H7 (cell line): ENCODE data around the gene PCSK4. TPM values are rescaled to one million over a fixed set of nuclear protein-coding genes. Genes with fewer than 3 reads are reported as not detected.

Experiments
- DNase-seq: peaks from one replicate; pipeline ENCODE4 v3.0.0; 2012
- H3K27me3 ChIP-seq: 2 replicates; pipeline ENCODE4 v1.6.0; 2011; ENCODE audit warnings: mild to moderate bottlenecking, low read length; ENCODE audit not compliant: control insufficient read depth, insufficient read depth
- H3K36me3 ChIP-seq: replicated peaks from 2 replicates; pipeline ENCODE4 v1.5.1; 2011; ENCODE audit warnings: low read length; ENCODE audit not compliant: control insufficient read depth, insufficient read depth
- H3K4me3 ChIP-seq: 2 replicates; pipeline ENCODE4 v1.5.1; 2011; ENCODE audit warnings: low read depth, mild to moderate bottlenecking, control low read depth, low read length, moderate library complexity; ENCODE audit not compliant: insufficient read depth
- total RNA-seq: library from RNA; depleted of rRNA; stranded (reverse); fragments of >200 nt; shearing (Covaris generic); gene quantifications from 2 replicates; pipeline ENCODE4 v1.2.3, GENCODE V29; 2014

The PCSK4 gene
- total RNA-seq, 1 experiment from 2014 or later, result 5.5 TPM

GRCh38 chr19:1455336-1456120 is 34.6 kb downstream of the PCSK4 start:
- Histone ChIP-seq H3K4me3 (peak overlapping the region; percentile 31), H3K27me3 (peaks cover 57% of the 10 kb centered on the region), H3K36me3 (no peaks in the 10 kb centered on the region)
- DNase-seq, result peak; percentile 99

DNA sequence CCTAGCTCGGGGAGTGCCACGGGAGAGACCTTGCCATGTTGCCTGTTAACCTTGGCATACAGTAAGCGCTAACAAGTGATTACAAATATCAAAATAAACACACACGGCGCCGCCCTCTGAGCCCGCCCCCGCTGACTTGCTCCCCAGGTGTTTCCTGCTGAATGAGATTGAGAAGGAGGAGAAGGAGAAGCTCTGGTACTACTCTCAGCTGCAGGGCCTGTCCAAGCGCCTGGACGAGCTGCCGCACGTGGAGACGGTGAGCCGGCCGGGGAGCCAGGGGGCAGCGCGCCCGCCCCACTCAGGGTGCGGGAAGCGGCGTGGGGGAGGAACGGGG is 35.2 kb downstream of the PCSK4 start:
- H3K36me3 ChIP-seq, result no peaks in the 10 kb centered on the region
- H3K27me3 ChIP-seq, result peaks cover 61% of the 10 kb centered on the region
- no peak for DNase-seq
- peak overlapping the region; percentile 31 for H3K4me3 ChIP-seq

DNA sequence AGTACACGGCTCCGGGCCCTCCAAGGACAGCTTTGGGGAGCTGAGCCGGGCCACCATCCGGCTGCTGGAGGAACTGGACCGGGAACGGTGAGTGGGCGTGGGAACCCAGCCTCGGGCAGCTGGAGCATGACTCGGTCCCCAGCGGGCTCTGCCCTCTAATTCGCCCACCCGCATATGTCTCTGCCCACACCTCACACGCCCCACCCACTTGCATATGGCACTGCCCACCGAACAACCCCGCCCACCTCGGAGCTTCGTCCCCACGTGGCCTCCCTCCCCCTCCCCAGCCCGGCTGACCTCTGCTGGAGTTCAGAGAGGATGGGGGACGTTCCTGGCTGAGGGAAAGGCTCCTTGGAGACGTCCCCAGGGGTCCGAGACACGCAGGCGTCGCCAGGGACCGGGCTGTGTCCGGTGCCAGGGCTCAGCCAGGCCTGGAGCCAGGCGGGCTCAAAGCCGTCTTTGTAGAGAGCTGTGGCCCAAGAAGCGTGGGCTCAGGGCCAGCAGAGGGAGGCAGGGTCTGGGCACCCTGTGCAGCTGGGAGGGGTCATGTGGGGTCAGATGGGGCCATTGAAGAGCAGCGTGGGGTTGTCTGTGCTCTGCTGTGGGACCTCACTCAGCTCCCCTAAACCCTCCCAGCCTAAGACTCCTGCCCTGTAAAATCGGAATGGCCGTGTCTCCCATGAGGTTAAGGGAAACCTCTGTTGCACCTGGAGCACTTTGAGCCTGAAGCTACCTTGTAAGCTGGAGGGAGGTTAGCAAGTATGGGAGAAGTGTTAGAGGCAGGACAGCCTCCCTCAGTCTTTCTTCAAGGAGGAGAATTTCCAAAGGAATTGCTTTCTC is 36.4 kb downstream of the PCSK4 start:
- no peaks in the 10 kb centered on the region for H3K36me3 ChIP-seq
- no peak overlapping the region for H3K4me3 ChIP-seq
- DNase-seq, result peak; percentile 80
- peaks cover 72% of the 10 kb centered on the region for H3K27me3 ChIP-seq

GRCh38 chr19:1452802-1453524 is 37.2 kb downstream of the PCSK4 start:
- H3K4me3 ChIP-seq, result no peak overlapping the region
- DNase-seq, result no peak

GRCh38 chr19:1451916-1452801 is 38.0 kb downstream of the PCSK4 start:
- peak; percentile 93 for DNase-seq
- Histone ChIP-seq H3K4me3 (no peak overlapping the region), H3K36me3 (no peaks in the 10 kb centered on the region), H3K27me3 (peaks cover 78% of the 10 kb centered on the region)

More at GRCh38 chr19:1452802-1453524, 37.2 kb downstream of the PCSK4 start:
- H3K27me3 ChIP-seq, result peaks cover 73% of the 10 kb centered on the region
- H3K36me3 ChIP-seq, result no peaks in the 10 kb centered on the region

GRCh38 chr19:1450735-1451731 is 39.1 kb downstream of the PCSK4 start:
- DNase-seq, result no peak
- no peak overlapping the region for H3K4me3 ChIP-seq
- H3K36me3 ChIP-seq, result no peaks in the 10 kb centered on the region
- H3K27me3 ChIP-seq, result peaks cover 78% of the 10 kb centered on the region

DNA sequence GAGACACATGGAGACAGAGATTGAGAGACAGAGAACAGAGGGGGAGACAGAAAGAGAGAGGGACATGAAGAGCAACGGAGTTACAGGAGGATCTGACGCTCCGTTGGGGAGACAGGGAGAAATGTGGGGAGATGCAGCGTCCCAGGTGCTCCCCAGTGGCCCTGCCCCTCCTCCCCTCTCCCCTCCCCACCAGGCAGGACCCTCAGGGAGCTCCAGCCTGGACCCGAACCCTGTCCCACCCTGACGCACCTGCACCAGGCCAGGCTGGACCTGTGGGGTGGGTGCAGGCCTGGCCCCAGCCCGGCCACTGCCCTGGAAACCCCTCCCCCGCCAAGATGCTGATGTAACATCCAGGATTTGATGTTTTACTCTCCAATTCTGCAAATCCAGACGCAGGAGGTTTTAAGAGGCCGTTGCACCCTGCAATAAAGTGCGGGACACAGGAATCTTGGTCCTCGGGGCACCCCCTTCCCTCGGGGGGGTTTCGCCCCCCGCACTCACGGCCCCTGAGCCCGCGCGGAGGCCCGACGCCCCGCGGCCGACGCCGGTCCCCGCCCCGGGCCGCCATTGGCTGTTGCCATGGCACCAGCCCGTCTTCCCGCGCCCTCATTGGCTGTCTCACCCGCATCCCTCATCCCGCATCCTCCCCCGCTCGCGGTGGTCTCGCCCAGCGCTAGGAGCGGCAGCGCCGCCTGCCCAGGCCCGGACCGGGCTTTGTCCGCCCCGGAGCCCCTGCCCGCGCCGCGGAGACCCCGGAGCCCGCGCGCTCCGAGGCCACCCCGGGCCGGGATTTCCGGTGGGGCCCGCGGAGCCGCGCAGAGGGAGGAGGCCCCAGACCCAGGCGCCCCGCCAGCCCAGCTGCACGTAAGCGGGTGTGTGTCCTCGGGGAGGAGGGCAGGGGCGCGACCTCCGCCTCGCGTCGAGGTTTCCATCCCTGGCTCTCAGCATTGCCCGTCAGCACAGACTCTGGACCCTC is 40.4 kb downstream of the PCSK4 start, which contains the start of gene APC2:
Gene APC2 (plus strand): TSS at position 655 of the 976 bp plus-strand sequence. CDS start 2,881 bp downstream, outside the sequence.
- Histone ChIP-seq H3K4me3 (peak within 1 kb of the TSS; percentile 19; the same call in 1 of the 2 replicates), H3K36me3 (no peaks in the 10 kb centered on the region), H3K27me3 (peaks cover 77% of the 10 kb centered on the region)
- peak; percentile 100 for DNase-seq

- DNase-seq, result no peak
- no peak overlapping the region for H3K4me3 ChIP-seq
- peaks cover 65% of the 10 kb centered on the region for H3K27me3 ChIP-seq
These were observed 42.2 kb downstream of the PCSK4 start for GRCh38 chr19:1447944-1448343.

GRCh38 chr19:1447504-1447903 is 42.6 kb downstream of the PCSK4 start:
- H3K4me3 ChIP-seq, result no peak overlapping the region
- DNase-seq, result no peak
- H3K27me3 ChIP-seq, result peaks cover 61% of the 10 kb centered on the region
- H3K36me3 ChIP-seq, result no peaks in the 10 kb centered on the region

More at GRCh38 chr19:1447944-1448343, 42.2 kb downstream of the PCSK4 start:
- no peaks in the 10 kb centered on the region for H3K36me3 ChIP-seq

GRCh38 chr19:1446713-1447481 is 43.3 kb downstream of the PCSK4 start:
- H3K36me3 ChIP-seq, result no peaks in the 10 kb centered on the region
- DNase-seq, result peak; percentile 90
- no peak overlapping the region; the same call in 1 of the 2 replicates for H3K4me3 ChIP-seq
- H3K27me3 ChIP-seq, result peaks cover 55% of the 10 kb centered on the region

GRCh38 chr19:1445932-1446712 is 44.0 kb downstream of the PCSK4 start:
- Histone ChIP-seq H3K27me3 (peaks cover 50% of the 10 kb centered on the region), H3K4me3 (peak overlapping the region; percentile 52), H3K36me3 (peaks cover 3% of the 10 kb centered on the region)
- DNase-seq, result peak; percentile 99
